GM19395 (cell line): ENCODE data around the gene ADCY9.
"Not testable (repeated sequence)": the region's sequence is repeated elsewhere in the genome, so short reads cannot be mapped to it uniquely, and the experiment has no call there.

Experiments used
- ATAC-seq: cut with Tn5 transposase; IDR thresholded peaks from one replicate; pipeline ENCODE4 v1.9.1; 2021; ENCODE audit warnings: mild to moderate bottlenecking, moderate library complexity; ENCODE audit not compliant: unreplicated experiment

The ADCY9 gene

DNA sequence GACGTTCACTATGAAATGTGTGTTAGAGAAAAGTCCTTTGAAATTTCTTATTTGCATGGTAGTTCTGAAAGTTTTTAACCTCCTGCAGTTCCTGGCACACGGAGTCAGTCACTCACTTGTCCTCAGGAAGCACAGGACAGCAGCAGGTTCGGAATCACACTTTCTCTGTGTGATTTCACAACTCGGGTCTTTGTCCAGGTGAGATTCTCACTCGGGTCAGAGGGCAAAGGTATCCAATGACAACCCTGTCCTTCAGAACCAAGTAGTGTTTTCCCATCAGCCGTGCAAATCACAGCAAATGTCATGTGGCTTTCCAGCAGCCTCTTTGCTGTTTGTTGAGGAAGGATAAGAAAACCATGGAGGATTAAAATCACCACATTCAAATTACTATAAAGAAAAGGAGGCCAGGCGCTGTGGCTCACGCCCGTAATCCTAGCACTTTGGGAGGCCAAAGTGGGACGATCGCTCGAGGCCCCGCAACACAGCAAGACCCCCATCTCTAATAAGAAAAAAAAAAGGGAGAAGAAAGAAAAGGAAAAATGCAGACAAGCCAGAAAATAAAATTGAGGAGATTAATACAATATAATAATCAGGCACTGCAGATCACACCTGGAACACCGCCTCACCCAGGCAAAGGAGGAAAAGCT lies 22.0 kb downstream of the ADCY9 start:
- ATAC-seq: no peak

DNA sequence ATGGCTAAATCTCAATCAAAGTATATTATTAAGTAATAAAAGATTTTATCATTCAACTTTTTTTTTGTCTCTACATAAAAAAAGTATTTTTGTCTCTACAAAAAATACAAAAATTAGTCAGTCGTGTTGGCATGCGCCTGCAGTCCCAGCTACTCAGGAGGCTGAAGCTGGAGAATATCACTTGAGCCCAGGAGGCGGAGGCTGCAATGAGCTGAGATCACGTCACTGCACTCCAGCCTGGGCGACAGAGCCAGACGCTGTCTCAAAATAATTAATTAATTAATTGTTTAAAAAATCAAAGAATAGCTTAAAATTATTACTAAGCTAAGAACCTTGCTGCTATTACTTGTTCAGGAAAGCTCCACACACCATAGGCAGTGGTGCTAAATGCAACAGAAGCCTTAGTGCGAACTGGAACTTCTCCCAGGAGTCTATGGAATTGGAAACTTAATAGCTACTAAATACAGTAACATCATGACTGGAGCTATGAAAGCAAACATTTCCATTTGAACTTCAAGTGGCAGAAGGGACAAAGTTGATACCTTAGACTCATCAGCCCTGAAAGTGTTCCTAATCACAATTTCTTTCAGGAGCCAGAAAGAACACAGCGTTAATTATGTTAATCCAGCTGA lies 22.6 kb downstream of the ADCY9 start:
- ATAC-seq: no peak

DNA sequence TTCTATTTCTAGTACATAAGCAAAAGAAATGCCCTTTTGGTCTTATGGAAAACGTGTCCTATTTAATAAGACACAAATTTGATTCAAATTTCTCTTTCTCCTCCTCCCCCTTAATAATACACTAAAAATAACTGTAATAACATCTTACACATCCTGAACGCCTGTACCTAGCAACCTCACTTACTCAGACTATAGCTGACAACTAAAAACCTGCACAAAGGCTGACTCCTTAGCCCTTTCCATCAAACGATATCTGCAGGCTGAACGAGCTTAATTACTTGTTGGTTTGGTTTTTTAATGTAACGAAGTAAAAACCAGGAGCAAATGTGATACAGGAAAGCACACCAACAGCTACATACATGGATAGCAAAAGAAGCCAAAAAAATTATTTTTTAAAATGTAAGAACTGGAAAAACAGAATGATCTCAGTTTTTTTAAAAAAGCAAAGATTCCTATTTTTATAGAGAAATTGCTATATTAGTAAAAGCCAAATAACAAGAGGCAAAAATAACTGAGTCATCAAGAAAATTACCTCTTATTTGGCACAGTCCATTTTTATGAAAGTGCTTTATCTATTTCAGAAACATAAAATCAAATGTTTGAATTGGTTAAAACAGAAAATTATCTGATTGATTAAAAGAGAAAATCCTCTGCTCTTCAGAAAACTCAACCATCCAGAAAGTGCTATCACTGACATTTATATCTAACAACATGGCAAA lies 23.5 kb downstream of the ADCY9 start:
- no peak for ATAC-seq

DNA sequence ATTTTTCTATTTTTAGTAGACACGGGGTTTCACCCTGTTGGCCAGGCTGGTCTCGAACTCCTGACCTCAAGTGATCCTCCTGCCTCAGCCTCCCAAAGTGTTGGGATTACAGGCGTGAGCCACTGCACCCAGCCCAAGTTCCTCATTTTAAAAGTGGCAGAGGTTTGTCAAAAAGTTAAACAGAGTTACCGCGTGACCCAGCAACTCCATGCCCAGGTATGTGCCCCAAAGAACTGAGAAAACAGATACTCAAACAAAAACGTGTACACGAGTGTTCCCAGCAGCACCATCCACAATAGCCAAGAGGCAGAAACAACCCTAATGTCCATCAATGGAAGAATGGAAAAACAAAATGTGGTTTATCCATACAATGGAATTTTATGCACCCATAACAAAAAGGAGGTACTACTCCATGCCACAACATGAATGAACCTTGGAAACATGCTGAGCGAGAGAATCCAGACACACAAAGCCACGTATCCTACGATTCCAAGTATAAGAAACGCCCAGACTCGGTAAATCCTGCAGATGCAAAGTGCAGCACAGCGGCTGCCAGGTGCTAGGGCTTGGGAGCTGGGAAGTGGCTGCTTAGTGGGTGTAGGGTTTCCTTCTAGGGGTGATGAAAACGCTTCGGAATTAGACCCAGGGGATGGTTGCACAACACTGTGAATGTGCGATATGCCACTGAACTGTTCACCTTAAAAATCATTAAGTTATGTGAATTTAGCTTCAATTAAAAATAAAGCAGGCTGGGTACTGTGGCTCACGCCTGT lies 24.8 kb downstream of the ADCY9 start:
- ATAC-seq: no peak

DNA sequence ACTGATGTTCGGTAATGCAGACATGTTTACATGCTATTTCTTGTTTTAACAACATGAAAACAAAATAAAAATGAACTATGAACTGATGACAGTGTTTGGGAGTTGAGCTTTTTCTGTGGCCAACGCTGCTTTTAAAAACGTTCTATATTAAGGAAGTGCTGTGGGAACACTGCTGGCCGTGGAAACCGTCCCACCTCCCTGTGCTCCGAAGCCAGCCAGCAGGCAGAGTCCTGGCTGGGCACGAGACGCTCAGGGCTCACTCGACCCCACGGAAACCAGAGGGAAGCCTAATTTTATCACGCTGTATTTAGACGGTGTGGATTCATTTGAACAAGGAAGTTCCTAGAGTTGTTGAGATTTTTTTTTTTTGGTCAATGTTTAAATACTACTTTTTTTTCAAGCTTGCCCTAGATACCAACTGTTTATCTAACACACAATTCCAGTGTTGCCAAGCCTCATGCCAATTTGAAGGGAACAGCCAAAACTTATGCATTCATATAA lies 25.8 kb downstream of the ADCY9 start:
- no peak for ATAC-seq

DNA sequence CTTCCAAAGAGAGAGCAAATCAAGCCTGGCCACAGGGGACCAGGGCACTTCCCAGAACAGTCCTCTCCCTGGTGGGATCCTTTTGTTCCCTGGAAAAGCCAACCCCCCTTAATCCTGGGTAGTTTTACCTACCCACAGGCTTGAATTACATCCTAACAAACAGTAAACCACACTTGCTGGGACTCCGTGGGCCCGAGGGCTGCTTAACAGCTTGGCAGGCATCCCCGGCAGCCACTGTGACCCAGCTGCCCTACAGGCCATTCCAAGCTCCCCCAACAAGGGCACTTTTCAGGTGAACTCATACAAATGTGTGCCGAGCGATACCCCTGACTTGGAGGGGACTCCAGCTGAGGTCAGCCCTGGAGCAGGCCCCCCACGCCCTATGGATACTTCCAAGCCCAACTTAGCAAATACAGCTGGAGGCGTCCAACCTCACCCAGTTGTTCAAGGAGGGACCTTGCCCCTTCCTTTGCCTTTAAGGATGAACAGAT lies 26.4 kb downstream of the ADCY9 start:
- ATAC-seq: no peak

DNA sequence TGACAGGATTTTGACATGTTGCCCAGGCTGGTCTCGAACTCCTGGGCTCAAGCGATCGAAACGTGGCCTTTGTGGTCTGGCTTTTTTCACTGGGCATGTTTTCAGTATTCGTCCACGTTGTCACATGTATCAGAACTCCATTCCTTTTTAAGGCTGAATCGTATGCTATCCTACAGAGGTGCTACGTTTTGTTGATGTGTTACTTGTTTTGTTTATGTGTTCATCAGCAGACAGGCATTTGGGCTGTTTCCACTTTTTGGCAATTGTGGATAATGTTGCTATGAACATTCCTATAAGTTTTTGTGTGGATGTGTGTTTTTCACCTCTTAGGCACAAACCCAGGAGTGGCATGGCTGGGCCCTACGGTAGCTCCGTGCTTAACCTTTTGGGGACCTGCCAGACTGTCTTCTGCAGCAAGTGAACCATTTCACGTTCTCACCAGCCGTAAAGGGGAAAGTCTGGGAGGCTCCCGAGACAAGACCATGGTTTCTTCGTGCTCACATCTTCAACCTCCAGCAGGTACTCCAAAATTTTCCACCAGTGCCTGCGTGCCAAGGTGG lies 26.9 kb downstream of the ADCY9 start:
- no peak for ATAC-seq

DNA sequence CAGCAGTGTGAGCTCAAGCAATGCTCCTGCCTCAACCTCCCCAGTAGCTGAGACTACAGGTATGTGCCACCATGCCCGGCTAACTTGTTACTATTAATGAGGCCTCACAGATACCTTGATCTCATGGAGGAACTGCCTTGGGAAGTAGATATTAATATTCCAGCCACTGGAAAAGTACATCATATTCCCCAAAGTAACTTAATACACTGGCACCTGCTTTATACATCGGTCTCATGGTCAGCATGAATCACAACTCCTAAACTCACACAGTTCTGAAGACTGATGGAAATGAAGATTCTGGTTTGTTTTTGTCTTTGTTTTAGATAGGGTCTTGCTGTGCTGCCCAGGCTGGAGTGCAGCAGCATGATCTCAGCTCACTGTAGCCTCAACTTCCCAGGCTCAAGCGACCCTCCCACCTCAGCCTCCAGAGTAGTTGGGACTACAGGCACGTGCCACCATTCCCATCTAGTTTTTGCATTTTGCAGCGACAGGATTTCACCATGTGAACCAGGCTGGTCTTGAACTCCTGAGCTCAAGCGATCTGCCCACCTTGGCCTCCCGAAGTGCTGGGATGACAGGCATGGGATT lies 28.2 kb downstream of the ADCY9 start:
- no peak for ATAC-seq

DNA sequence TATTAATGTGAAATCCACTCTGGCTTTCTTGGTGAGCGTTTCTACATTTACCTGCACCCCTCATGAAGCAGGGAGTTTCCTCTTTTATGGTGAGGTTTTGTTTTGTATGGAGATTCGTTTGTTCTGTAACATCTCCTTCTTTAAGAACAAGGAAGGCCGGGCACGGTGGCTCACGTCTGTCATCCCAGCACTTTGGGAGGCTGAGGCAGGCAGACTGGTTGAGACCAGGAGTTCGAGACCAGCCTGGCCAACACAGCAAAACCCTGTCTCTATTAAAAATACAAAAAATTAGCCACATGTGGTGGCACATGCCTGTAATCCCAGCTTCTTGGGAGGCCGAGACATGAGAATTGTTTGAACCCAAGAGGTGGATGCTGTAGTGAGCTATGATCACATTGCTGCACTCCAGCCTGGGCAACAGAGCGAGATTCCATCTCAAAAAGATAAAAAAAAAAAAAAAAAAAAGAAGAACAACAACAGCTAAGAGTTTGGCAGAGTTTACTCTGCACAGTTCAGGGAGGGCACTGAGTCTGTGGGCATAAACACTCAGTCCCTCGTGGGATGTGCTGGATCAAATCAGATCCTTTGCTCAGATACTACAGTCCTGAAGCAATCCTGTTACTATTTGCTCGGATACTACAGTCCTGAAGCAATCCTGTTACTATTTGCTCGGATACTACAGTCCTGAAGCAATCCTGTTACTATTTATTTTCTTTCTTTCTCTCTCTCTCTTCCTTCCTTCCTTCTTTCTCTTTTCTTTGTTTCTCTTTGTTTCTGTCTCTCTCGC lies 28.9 kb downstream of the ADCY9 start:
- no peak for ATAC-seq

DNA sequence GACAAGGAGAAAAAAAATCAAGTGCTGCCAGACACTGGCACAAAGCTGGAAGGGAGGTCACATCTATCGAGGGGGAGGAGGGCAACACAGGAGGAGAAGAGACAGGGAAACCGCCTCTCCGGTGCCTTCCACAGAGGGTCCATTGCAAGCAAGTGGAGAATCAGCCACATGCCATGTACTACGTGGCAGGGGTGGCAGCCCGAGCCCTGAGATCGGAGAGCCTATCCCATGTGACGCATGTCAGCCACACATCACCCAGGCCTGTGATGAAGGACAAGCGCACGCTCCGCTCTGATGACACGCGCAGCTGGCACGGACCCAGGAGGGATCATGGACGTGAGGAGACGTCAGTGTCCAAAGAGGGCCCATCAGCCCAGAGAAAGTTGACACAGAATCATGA lies 30.1 kb downstream of the ADCY9 start:
- no peak for ATAC-seq

DNA sequence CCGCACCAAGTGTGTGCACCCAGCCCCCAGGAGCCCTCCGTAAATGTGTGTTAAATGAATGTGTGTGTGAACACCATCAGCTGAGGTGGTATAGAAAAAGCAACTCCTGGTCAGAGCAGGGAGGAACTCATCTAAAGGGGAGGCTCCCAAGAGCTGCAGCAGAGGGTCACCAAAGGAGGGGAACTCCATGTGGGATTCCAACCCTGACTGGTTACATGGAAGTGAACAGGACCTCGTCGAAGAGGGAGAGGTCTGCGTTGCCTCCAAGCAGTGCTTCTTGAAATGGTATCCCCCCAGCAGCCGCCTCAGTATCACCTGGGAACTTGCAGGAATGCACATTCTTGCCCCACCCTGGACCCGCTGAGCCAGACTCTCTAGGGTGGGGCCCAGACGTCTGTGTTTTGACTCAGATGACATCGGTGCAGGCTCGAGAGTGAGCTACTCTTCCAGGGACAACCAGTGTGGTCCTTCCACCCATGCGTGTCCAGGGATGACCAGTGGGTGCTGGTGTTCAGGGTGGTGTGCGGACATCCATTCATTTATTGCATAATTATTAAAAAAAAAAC lies 30.8 kb downstream of the ADCY9 start:
- ATAC-seq: no peak

DNA sequence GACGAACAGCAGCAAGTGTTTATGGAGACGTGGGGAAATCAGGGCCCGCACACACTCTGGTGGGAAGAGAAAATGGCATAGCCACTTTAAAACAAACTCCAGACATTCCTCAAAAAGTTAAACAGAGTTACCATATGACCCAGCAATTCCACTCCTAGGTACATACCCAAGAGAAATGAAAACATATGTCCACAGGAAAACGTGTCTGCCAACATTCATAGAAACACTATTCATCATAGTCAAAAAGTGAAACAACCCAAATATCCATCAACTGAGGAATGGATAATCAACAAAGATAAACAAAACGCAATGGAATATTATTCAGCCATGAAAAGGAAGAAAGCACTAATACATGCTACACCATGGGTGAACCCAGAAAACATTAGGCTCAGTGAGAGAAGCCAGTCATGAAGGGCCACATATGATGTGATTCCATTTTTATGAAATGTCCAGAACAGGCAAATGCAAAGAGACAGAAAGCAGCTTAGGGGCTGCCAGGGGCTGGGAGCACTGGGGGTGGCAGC lies 32.8 kb downstream of the ADCY9 start:
- no peak for ATAC-seq

DNA sequence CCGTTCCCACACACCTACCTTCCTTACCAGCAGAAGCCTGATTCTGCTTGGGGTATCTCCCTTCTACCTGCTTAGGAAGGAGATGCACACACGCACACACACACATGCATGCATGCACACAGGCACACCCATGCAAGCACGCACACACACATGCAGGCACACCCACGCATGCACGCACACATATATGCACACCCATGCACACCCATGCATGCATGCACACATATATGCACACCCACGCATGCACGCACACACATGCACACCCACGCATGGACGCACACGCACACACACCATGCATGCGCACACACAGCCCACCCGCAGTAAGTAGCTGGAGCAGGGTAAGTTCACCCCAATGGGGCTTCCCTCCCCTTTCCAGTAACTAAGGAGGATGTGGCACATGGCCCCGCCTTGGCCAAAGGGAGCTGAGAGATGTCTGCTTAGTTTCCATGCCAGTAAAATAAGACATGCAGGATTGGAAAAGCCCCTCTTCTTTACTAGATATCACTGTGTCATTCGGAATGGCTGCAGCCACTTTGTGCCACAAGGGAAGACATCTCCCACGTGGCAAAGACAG lies 33.7 kb downstream of the ADCY9 start:
- no peak for ATAC-seq

DNA sequence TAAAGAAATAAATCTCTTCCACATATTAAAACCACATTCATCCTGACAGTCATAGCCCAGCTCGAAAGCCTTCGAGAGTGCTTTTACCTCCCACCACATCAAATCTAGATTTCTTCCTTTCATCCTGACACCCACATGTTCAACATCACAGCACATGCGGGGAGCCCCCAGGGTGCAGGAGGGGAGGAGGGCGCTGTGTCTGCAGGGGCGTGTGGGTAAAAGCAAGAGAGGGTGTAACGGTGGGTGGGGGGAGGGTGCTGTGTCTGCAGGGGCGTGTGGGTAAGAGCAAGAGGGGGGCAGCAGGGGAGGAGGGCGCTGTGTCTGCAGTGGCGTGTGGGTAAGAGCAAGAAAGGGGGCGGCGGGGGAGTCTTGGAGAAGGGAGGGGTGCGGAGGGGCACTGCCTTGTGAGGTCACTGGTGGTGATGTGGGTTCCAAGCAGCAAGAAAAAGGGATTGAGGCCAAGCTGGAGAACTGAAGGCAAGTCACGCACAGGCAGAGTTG lies 34.7 kb downstream of the ADCY9 start:
- ATAC-seq: no peak

DNA sequence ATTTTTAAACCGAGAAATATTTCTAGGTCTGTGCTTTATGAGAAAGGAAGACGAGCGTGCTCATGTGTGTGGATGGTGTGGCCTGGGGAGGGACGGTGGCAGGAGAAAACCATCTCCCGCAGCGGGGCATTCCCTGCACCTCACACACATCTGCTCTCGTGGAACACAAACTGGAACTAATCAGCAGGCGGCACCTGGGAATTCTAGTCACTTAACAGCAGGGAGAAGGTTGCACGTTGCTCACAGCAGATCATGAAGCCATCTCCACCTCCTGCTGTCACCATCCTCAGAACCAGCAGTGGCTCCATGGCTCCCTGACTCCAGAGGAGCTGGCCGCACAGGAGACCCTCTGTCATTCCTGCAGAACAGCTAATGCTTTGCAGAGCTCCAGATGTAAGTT lies 35.2 kb downstream of the ADCY9 start:
- ATAC-seq: no peak

DNA sequence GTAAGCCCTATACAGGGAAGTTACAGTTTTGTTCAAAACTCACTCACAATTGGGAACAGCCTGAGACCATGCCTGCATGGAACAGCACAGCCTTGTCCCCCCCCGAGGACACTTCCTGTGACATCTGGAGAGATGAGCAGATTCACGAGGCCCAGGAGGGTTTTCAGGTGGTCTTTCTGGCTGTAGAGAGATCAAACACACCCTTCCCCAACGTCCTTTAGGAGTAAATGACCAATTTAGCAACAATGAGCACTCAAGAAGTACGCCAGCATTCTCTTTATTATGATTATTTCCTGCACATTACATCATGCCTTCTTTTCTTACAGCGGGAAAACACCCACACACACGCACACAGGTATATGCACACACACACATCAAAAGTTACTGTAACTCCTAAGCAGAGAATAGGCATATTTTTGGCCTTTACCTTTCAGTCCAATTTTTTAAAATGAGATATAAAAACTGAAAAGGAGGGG lies 39.0 kb downstream of the ADCY9 start:
- ATAC-seq: no peak

DNA sequence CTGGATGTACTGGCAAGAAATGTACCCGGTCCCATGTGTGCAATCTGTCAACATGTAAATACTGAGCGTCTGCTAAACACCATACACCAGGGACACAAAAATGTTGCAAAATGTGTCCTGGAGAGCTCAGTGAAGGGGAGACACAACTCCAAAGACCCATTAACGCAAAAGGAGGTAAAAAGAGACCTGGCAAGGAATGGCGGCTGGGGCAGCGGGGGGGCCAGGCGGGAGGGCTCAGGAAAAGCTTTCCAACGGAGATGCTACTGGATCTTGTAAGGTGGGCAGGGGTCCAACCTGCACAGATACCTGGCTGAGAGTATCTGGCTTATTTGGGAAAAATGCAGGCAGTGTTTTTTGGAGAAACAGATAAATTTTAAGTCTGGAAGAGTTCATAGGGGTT lies 40.7 kb downstream of the ADCY9 start:
- ATAC-seq: no peak

DNA sequence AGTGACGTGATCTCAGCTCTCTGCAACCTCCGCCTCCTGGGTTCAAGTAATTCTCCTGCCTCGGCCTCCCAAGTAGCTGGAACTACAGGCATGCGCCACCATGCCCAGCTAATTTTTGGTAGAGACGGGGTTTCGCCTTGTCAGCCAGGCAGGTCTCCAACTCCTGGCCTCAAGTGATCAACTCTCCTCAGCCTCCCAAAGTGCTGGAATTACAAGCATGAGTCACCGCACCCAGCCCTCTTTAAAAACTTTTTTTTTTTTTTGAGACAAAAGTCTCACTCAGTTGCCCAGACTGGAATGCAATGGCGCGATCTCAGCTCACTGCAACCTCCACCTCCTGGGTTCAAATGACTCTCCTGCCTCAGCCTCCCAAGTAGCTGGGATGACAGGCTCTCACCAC lies 43.1 kb downstream of the ADCY9 start:
- ATAC-seq: not testable (repeated sequence)
